ENCODE data around the gene ELK4. TPM values are rescaled to one million over a fixed set of nuclear protein-coding genes. Genes with fewer than 3 reads are reported as not detected.
A peak's percentile ranks its signal among the peaks of the same experiment; 100 is the strongest.
"Not testable (repeated sequence)": the region's sequence is repeated elsewhere in the genome, so short reads cannot be mapped to it uniquely, and the experiment has no call there.

Gene ELK4
- total RNA-seq, 1 experiment from 2014 or later, result 15.5 TPM

- no peak for DNase-seq (ENCODE audit: low read depth, low spot score)
- in situ Hi-C loops (cut with HindIII; ENCODE audit: low pct_unique_long_range_greater_than_20kb, low sequenced_read_pairs), result no loop called here
Observed at GRCh38 chr1:205636732-205637131, 4.9 kb upstream of the ELK4 start.

GRCh38 chr1:205636138-205636530 lies 4.3 kb upstream of the ELK4 start:
- DNase-seq (ENCODE audit: low read depth, low spot score); in situ Hi-C loops (cut with HindIII; ENCODE audit: low pct_unique_long_range_greater_than_20kb, low sequenced_read_pairs): not testable (repeated sequence)

- in situ Hi-C loops (cut with HindIII; ENCODE audit: low pct_unique_long_range_greater_than_20kb, low sequenced_read_pairs), result no loop called here
Observed at GRCh38 chr1:205633421-205633976, 1.7 kb upstream of the ELK4 start.

GRCh38 chr1:205632669-205633169 lies 908 bp upstream of the ELK4 start:
- in situ Hi-C loops (cut with HindIII; ENCODE audit: low pct_unique_long_range_greater_than_20kb, low sequenced_read_pairs), result no loop called here
- no peak for DNase-seq (ENCODE audit: low read depth, low spot score)

More at GRCh38 chr1:205633421-205633976, 1.7 kb upstream of the ELK4 start:
- DNase-seq (ENCODE audit: low read depth, low spot score), result peak; percentile 37

- peak; percentile 60 for DNase-seq (ENCODE audit: low read depth, low spot score)
- in situ Hi-C loops (cut with HindIII; ENCODE audit: low pct_unique_long_range_greater_than_20kb, low sequenced_read_pairs), result no loop called here
Observed at GRCh38 chr1:205631010-205631767, 622 bp downstream of the ELK4 start.

GRCh38 chr1:205630651-205631009 lies 1.2 kb downstream of the ELK4 start:
- in situ Hi-C loops (cut with HindIII; ENCODE audit: low pct_unique_long_range_greater_than_20kb, low sequenced_read_pairs), result no loop called here
- DNase-seq (ENCODE audit: low read depth, low spot score), result no peak

GRCh38 chr1:205630241-205630640 lies 1.6 kb downstream of the ELK4 start:
- DNase-seq (ENCODE audit: low read depth, low spot score), result no peak
- in situ Hi-C loops (cut with HindIII; ENCODE audit: low pct_unique_long_range_greater_than_20kb, low sequenced_read_pairs), result no loop called here

- in situ Hi-C loops (cut with HindIII; ENCODE audit: low pct_unique_long_range_greater_than_20kb, low sequenced_read_pairs), result no loop called here
- no peak for DNase-seq (ENCODE audit: low read depth, low spot score)
Observed at GRCh38 chr1:205629751-205630150, 2.1 kb downstream of the ELK4 start.

- no peak for DNase-seq (ENCODE audit: low read depth, low spot score)
- in situ Hi-C loops (cut with HindIII; ENCODE audit: low pct_unique_long_range_greater_than_20kb, low sequenced_read_pairs), result no loop called here
Observed at GRCh38 chr1:205627956-205628355, 3.9 kb downstream of the ELK4 start.

- in situ Hi-C loops (cut with HindIII; ENCODE audit: low pct_unique_long_range_greater_than_20kb, low sequenced_read_pairs), result no loop called here
Observed at GRCh38 chr1:205626216-205626615, 5.6 kb downstream of the ELK4 start.

GRCh38 chr1:205623646-205624045 lies 8.2 kb downstream of the ELK4 start:
- in situ Hi-C loops (cut with HindIII; ENCODE audit: low pct_unique_long_range_greater_than_20kb, low sequenced_read_pairs), result no loop called here
- DNase-seq (ENCODE audit: low read depth, low spot score), result no peak

More at GRCh38 chr1:205626216-205626615, 5.6 kb downstream of the ELK4 start:
- DNase-seq (ENCODE audit: low read depth, low spot score), result no peak

- in situ Hi-C loops (cut with HindIII; ENCODE audit: low pct_unique_long_range_greater_than_20kb, low sequenced_read_pairs), result no loop called here
- no peak for DNase-seq (ENCODE audit: low read depth, low spot score)
Observed at GRCh38 chr1:205620269-205620668, 11.5 kb downstream of the ELK4 start.

GRCh38 chr1:205619376-205619775 lies 12.4 kb downstream of the ELK4 start:
- in situ Hi-C loops (cut with HindIII; ENCODE audit: low pct_unique_long_range_greater_than_20kb, low sequenced_read_pairs), result no loop called here
- DNase-seq (ENCODE audit: low read depth, low spot score), result no peak

GRCh38 chr1:205616563-205617293 lies 15.1 kb downstream of the ELK4 start:
- DNase-seq (ENCODE audit: low read depth, low spot score), result peak; percentile 84
- in situ Hi-C loops (cut with HindIII; ENCODE audit: low pct_unique_long_range_greater_than_20kb, low sequenced_read_pairs), result no loop called here

GRCh38 chr1:205615789-205616188 lies 16.0 kb downstream of the ELK4 start:
- in situ Hi-C loops (cut with HindIII; ENCODE audit: low pct_unique_long_range_greater_than_20kb, low sequenced_read_pairs), result no loop called here
- peak; percentile 66 for DNase-seq (ENCODE audit: low read depth, low spot score)

GRCh38 chr1:205613854-205614412 lies 17.9 kb downstream of the ELK4 start:
- in situ Hi-C loops (cut with HindIII; ENCODE audit: low pct_unique_long_range_greater_than_20kb, low sequenced_read_pairs), result no loop called here

GRCh38 chr1:205612556-205612955 lies 19.3 kb downstream of the ELK4 start:
- DNase-seq (ENCODE audit: low read depth, low spot score), result no peak
- in situ Hi-C loops (cut with HindIII; ENCODE audit: low pct_unique_long_range_greater_than_20kb, low sequenced_read_pairs), result no loop called here

More at GRCh38 chr1:205613854-205614412, 17.9 kb downstream of the ELK4 start:
- DNase-seq (ENCODE audit: low read depth, low spot score), result no peak

GRCh38 chr1:205612104-205612503 lies 19.7 kb downstream of the ELK4 start:
- no peak for DNase-seq (ENCODE audit: low read depth, low spot score)
- in situ Hi-C loops (cut with HindIII; ENCODE audit: low pct_unique_long_range_greater_than_20kb, low sequenced_read_pairs), result no loop called here
